DND-41 (cell line): ENCODE data around the gene MAG.

ENCODE experiments used
- EZH2 ChIP-seq: IDR thresholded peaks from 3 replicates; pipeline ENCODE4 v1.6.1; 2012; ENCODE audit warnings: borderline replicate concordance, low read depth, mild to moderate bottlenecking, moderate library complexity, low read length, inconsistent platforms; ENCODE audit not compliant: severe bottlenecking
- TF ChIP-seq, protein P1 (sequence below): IDR thresholded peaks from 2 replicates; pipeline ENCODE4 v1.5.1; 2012; ENCODE audit warnings: borderline replicate concordance, low read length, moderate library complexity, mild to moderate bottlenecking; ENCODE audit not compliant: poor library complexity, severe bottlenecking; ENCODE audit errors: extremely low read depth

DNA sequence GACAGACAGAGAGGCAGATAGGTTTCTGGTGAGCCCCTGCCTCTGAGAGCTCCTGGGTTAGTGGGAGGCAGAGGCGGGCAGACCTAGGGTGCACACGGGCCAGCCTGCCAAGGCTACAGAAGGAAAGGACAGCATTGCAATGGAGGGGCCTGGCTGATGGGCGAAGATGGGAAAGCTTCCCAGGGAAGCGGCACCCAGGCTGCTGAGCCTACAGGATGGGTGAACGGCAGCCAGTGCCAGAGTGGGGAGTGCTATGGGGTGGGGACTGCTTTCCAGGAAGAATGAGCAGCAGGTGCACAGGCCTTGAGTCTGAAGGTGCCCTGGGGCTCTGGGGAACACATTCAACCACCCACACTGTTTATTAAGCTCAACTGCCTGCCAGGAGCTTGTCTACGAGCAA lies 702 bp upstream of the MAG start:
- TF ChIP-seq, protein P1, sequence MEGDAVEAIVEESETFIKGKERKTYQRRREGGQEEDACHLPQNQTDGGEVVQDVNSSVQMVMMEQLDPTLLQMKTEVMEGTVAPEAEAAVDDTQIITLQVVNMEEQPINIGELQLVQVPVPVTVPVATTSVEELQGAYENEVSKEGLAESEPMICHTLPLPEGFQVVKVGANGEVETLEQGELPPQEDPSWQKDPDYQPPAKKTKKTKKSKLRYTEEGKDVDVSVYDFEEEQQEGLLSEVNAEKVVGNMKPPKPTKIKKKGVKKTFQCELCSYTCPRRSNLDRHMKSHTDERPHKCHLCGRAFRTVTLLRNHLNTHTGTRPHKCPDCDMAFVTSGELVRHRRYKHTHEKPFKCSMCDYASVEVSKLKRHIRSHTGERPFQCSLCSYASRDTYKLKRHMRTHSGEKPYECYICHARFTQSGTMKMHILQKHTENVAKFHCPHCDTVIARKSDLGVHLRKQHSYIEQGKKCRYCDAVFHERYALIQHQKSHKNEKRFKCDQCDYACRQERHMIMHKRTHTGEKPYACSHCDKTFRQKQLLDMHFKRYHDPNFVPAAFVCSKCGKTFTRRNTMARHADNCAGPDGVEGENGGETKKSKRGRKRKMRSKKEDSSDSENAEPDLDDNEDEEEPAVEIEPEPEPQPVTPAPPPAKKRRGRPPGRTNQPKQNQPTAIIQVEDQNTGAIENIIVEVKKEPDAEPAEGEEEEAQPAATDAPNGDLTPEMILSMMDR, result no peak
- TF ChIP-seq EZH2, result no peak
